Fibroblast of lung (primary cell): ENCODE results near the gene ALPP.
"Not testable (repeated sequence)": the region's sequence is repeated elsewhere in the genome, so short reads cannot be mapped to it uniquely, and the experiment has no call there.

ENCODE experiments used
- EZH2 ChIP-seq: IDR thresholded peaks from 2 replicates; pipeline ENCODE4 v1.5.1; 2012; ENCODE audit warnings: low read length, control low read depth, mild to moderate bottlenecking; ENCODE audit errors: missing control alignments
- TF ChIP-seq, protein P1 (sequence below), 2 donors: IDR thresholded peaks in 1 of 2; conservative IDR thresholded peaks in 1 of 2; 1 replicate in 1 of 2; 2 replicates in 1 of 2; pipeline ENCODE4 v1.5.1; 2011 to 2012; ENCODE audit warnings: low read length in 2 of 2, control low read depth in 1 of 2, inconsistent platforms in 1 of 2, low read depth in 1 of 2, mild to moderate bottlenecking in 1 of 2

DNA sequence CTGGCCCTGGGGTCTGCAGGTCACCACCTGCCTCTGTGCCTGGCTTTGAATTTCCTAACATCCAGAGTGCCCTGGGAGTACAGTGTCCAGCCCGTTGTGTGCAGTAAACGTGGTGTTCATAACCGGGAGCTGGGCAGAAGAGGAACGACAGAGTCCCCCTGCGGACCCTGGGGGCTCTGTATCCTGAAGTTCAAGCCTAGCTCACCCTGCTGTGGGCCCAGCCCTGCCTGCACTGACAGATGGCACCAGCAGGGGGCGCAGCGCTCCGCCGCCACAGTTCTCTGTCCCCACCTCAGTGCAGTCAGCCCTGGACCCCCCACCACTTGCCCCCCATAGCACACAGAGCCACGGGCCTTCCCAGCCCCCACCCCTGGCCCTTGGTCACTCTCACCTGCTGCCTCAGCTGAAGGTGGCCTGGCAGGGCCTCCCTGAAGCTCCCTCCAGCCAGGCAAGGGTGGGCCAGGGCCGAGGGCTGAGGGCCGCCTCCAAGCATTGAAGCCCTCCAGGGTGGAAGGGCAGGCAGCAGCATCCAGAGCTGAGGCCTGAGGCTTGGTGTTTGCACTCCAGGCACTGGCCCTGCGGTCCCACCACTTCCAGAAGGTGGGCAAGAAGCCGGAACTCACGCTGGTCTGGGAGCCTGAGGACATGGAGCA, 43.2 kb upstream of the ALPP start:
- TF ChIP-seq, protein P1, sequence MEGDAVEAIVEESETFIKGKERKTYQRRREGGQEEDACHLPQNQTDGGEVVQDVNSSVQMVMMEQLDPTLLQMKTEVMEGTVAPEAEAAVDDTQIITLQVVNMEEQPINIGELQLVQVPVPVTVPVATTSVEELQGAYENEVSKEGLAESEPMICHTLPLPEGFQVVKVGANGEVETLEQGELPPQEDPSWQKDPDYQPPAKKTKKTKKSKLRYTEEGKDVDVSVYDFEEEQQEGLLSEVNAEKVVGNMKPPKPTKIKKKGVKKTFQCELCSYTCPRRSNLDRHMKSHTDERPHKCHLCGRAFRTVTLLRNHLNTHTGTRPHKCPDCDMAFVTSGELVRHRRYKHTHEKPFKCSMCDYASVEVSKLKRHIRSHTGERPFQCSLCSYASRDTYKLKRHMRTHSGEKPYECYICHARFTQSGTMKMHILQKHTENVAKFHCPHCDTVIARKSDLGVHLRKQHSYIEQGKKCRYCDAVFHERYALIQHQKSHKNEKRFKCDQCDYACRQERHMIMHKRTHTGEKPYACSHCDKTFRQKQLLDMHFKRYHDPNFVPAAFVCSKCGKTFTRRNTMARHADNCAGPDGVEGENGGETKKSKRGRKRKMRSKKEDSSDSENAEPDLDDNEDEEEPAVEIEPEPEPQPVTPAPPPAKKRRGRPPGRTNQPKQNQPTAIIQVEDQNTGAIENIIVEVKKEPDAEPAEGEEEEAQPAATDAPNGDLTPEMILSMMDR (conservative IDR thresholded peaks at IDR 0.05 in 1 of 2, IDR thresholded peaks at IDR 0.05 in 1 of 2; ENCODE audit: low read depth in 1 of 2, low read length in 2 of 2), result peak; percentile 9 to 31
- TF ChIP-seq EZH2, result not testable (repeated sequence)
